Measurements from ENCODE around the gene C11orf91. TPM values are rescaled to one million over a fixed set of nuclear protein-coding genes. Genes with fewer than 3 reads are reported as not detected.

Gene C11orf91
- total and polyA plus RNA-seq, 2 of the 8 experiments (the other 6 are each of a cell fraction or from before 2014, with no cell fraction given): not detected

DNA sequence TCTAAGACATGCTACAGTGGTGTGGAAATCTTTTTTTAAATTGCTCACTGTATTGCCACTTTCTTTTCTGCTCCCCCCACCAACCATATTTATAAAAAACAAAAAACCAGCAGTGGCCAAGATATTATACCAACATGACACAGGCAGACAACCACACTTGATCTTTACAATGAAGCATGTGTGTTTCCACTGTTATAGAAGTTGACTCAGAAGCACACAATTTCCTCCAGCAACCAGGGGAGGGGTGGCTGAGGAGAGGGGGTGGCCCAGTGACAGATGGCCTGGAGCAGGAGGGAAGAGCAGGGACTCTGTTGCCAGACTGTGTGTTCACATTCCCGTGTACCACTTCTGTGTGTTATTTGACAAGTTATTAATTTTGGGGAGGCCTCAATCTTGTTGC lies 20.8 kb upstream of the C11orf91 start:
- ChIA-PET POLR2A (ENCODE audit: partially characterized antibody) (interaction anchor here (0.9 kb wide), 1 partner anchor 15 kb away, joined by 4 read pairs; the partner anchor contains the start of gene CD59), CTCF (ENCODE audit: partially characterized antibody) (interaction anchor here (1.9 to 2.7 kb wide), 2 partner anchors 21 to 108 kb away, joined by 6 to 7 read pairs; no protein-coding TSS in a partner anchor)
- no peak overlapping the region for H3K56ac ChIP-seq (replicated peaks; ENCODE audit: insufficient read length, low read depth, low read length)
- no peak for DNase-seq (ENCODE audit: low read depth in 1 of 2, low spot score in 2 of 2)
- no peak overlapping the region for H2BK15ac ChIP-seq (ENCODE audit: low read length)
- H3K9me3 ChIP-seq (ENCODE audit: insufficient read depth in 2 of 2, low read depth in 1 of 2, low read length in 1 of 2): no peaks in the 10 kb centered on the region
- no peaks in the 10 kb centered on the region for H3K27me3 ChIP-seq (replicated peaks in 1 of 4; ENCODE audit: control insufficient read depth in 3 of 4, extremely low read depth in 1 of 4, insufficient read depth in 3 of 4, low read length in 3 of 4)
- WGBS, 2 experiments (ENCODE audit: extremely low coverage in 1 of 2, insufficient coverage in 1 of 2, insufficient read length in 1 of 2, insufficient replicate concordance in 2 of 2, low coverage in 1 of 2, low lambda C conversion rate in 2 of 2, missing lambda C conversion rate in 1 of 2): 100% methylated on average over 1 of the region's 1 CpG; no CpG with 5 or more reads in 1 of the 2 experiments
- no peak overlapping the region for H4K91ac ChIP-seq (replicated peaks; ENCODE audit: insufficient read length, low read length)
- H3K79me1 ChIP-seq (ENCODE audit: low read depth, low read length): peaks cover 12% of the 10 kb centered on the region; the same call in 1 of the 2 replicates
- FAIRE-seq: no peak
- H3K4me2 ChIP-seq (ENCODE audit: insufficient read depth in 1 of 2, low read depth in 2 of 2, low read length in 2 of 2): no peak overlapping the region
- H3K14ac ChIP-seq (ENCODE audit: insufficient read length): no peak overlapping the region
- H2BK20ac ChIP-seq (ENCODE audit: low read length): no peak overlapping the region
- TF ChIP-seq SUZ12 (IDR thresholded peaks at IDR 0.05; ENCODE audit: low read length) (no peak), SIRT6 (IDR thresholded peaks at IDR 0.05; ENCODE audit: low read length) (no peak), GABPA (IDR thresholded peaks at IDR 0.05; ENCODE audit: borderline replicate concordance, insufficient read depth, low read length) (no peak), EGR1 (IDR thresholded peaks at IDR 0.05; ENCODE audit: borderline replicate concordance, low read depth, low read length) (no peak), CBX5 (IDR thresholded peaks at IDR 0.05; ENCODE audit: low read depth, low read length) (no peak), SP1 (IDR thresholded peaks at IDR 0.05; ENCODE audit: low read depth, low read length) (no peak), SAP30 (IDR thresholded peaks at IDR 0.05; ENCODE audit: insufficient read depth, insufficient replicate concordance, low read length) (no peak), TCF12 (IDR thresholded peaks at IDR 0.05; ENCODE audit: low read depth, low read length) (no peak), TBP (IDR thresholded peaks at IDR 0.05; ENCODE audit: low read depth, low read length) (no peak), RBBP5 (IDR thresholded peaks at IDR 0.05; ENCODE audit: borderline replicate concordance, low read depth, low read length) (no peak)
- TF ChIP-seq, protein P1, sequence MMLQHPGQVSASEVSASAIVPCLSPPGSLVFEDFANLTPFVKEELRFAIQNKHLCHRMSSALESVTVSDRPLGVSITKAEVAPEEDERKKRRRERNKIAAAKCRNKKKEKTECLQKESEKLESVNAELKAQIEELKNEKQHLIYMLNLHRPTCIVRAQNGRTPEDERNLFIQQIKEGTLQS (IDR thresholded peaks at IDR 0.05; ENCODE audit: insufficient read depth, low read depth, low read length): no peak
- no peaks in the 10 kb centered on the region for H3K23me2 ChIP-seq (ENCODE audit: low read depth, low read length)
- H3K4me3 ChIP-seq (ENCODE audit: extremely low read depth in 1 of 4, insufficient read depth in 2 of 4, low read depth in 3 of 4, low read length in 4 of 4): no peak overlapping the region
- H2BK5ac ChIP-seq (ENCODE audit: low read depth, low read length): no peak overlapping the region
- H3K79me2 ChIP-seq (ENCODE audit: control insufficient read depth in 1 of 2, insufficient read depth in 2 of 2, low read length in 2 of 2): peaks cover 0 to 19% of the 10 kb centered on the region in 2 experiments; a peak in 2 of 4 replicates
- H3K27ac ChIP-seq (ENCODE audit: low read depth, low read length): no peak overlapping the region
- no peak overlapping the region for H3K9ac ChIP-seq (replicated peaks in 1 of 4; ENCODE audit: extremely low read depth in 1 of 4, low read depth in 3 of 4, low read length in 3 of 4)
- H3K4ac ChIP-seq (replicated peaks; ENCODE audit: insufficient read length, low read depth, low read length): no peak overlapping the region
- no peak overlapping the region for H2AK5ac ChIP-seq (ENCODE audit: low read depth, low read length)
- no peak overlapping the region for H2BK120ac ChIP-seq (replicated peaks; ENCODE audit: low read depth, low read length)
- H3K36me3 ChIP-seq (ENCODE audit: control insufficient read depth in 2 of 4, insufficient read depth in 4 of 4, low read length in 3 of 4): peaks cover 0 to 29% (median 15%) of the 10 kb centered on the region in 4 experiments; a peak in 6 of 8 replicates
- H4K8ac ChIP-seq (ENCODE audit: extremely low read depth, insufficient read depth, low read length): no peak overlapping the region
- no peak overlapping the region for H3K23ac ChIP-seq (ENCODE audit: insufficient read length)
- no peak overlapping the region for H2AFZ ChIP-seq (ENCODE audit: low read length)
- no peak overlapping the region for H4K5ac ChIP-seq (ENCODE audit: insufficient read length, low read depth, low read length)
- H3K18ac ChIP-seq (ENCODE audit: extremely low read depth, low read length): no peak overlapping the region
- peaks cover 4 to 9% of the 10 kb centered on the region in 2 experiments for H4K20me1 ChIP-seq (replicated peaks in 1 of 2; ENCODE audit: control insufficient read depth in 1 of 2, insufficient read depth in 2 of 2, low read length in 2 of 2)
- peaks cover 0 to 4% (median under 1%) of the 10 kb centered on the region in 4 experiments; a peak in 3 of 7 replicates for H3K4me1 ChIP-seq (replicated peaks in 1 of 4; ENCODE audit: control insufficient read depth in 3 of 4, insufficient read depth in 4 of 4, low read length in 3 of 4)
- H2BK12ac ChIP-seq (ENCODE audit: low read depth, low read length): no peak overlapping the region

Measured in H1 (cell line).